HEK293 (cell line): Measurements from ENCODE around the gene ZC3H4.

ENCODE experiments used
- EGR2 ChIP-seq: fragments of 450-650 bp; formaldehyde crosslinking; IDR thresholded peaks from 2 replicates; pipeline ENCODE4 v1.5.1; 2016; ENCODE audit warnings: low read depth, missing biosample characterization, missing genetic modification characterization
- HIC1 ChIP-seq: fragments of 450-650 bp; formaldehyde crosslinking; IDR thresholded peaks from 2 replicates; pipeline ENCODE4 v1.5.1; 2016; ENCODE audit warnings: missing biosample characterization, missing genetic modification characterization
- MYNN ChIP-seq: fragments of 450-650 bp; formaldehyde crosslinking; IDR thresholded peaks from 2 replicates; pipeline ENCODE4 v1.5.1; 2016; ENCODE audit warnings: missing biosample characterization, missing genetic modification characterization, borderline replicate concordance
- OSR2 ChIP-seq: fragments of 450-650 bp; formaldehyde crosslinking; IDR thresholded peaks from 2 replicates; pipeline ENCODE4 v1.5.1; 2016; ENCODE audit warnings: missing biosample characterization, missing genetic modification characterization
- PRDM1 ChIP-seq: fragments of 450-650 bp; formaldehyde crosslinking; IDR thresholded peaks from 2 replicates; pipeline ENCODE4; 2016; ENCODE audit warnings: missing biosample characterization, missing genetic modification characterization
- SP2 ChIP-seq: fragments of 450-650 bp; formaldehyde crosslinking; IDR thresholded peaks from 2 replicates; pipeline ENCODE4 v1.5.1; 2016; ENCODE audit warnings: missing biosample characterization, missing genetic modification characterization
- SP7 ChIP-seq: fragments of 450-650 bp; formaldehyde crosslinking; IDR thresholded peaks from 2 replicates; pipeline ENCODE4 v1.5.1; 2016; ENCODE audit warnings: missing biosample characterization, missing genetic modification characterization
- TCF7L2 ChIP-seq: IDR thresholded peaks from 2 replicates; pipeline ENCODE4 v1.6.1; 2011; ENCODE audit warnings: low read depth, mild to moderate bottlenecking, inconsistent platforms, low read length, moderate library complexity, borderline replicate concordance
- ZFP3 ChIP-seq: fragments of 450-650 bp; formaldehyde crosslinking; IDR thresholded peaks from 2 replicates; pipeline ENCODE4 v1.5.1; 2016; ENCODE audit warnings: low read depth, missing biosample characterization, missing genetic modification characterization
- ZFP37 ChIP-seq: fragments of 450-650 bp; formaldehyde crosslinking; IDR thresholded peaks from 2 replicates; pipeline ENCODE4 v1.5.1; 2016; ENCODE audit warnings: missing biosample characterization, missing genetic modification characterization
- ZNF114 ChIP-seq: fragments of 450-650 bp; formaldehyde crosslinking; IDR thresholded peaks from 2 replicates; pipeline ENCODE4 v1.5.0; 2017; ENCODE audit warnings: missing biosample characterization, missing genetic modification characterization
- ZNF133 ChIP-seq: fragments of 450-650 bp; formaldehyde crosslinking; IDR thresholded peaks from 2 replicates; pipeline ENCODE4 v1.5.1; 2016; ENCODE audit warnings: missing biosample characterization, missing genetic modification characterization
- ZNF138 ChIP-seq: fragments of 450-650 bp; formaldehyde crosslinking; IDR thresholded peaks from 2 replicates; pipeline ENCODE4 v1.5.1; 2016; ENCODE audit warnings: missing biosample characterization, missing genetic modification characterization, borderline replicate concordance
- ZNF155 ChIP-seq: fragments of 450-650 bp; formaldehyde crosslinking; IDR thresholded peaks from 2 replicates; pipeline ENCODE4 v1.5.1; 2016; ENCODE audit warnings: missing biosample characterization, missing genetic modification characterization
- ZNF211 ChIP-seq: fragments of 450-650 bp; formaldehyde crosslinking; IDR thresholded peaks from 2 replicates; pipeline ENCODE4 v1.5.1; 2016; ENCODE audit warnings: low read depth, missing biosample characterization, missing genetic modification characterization
- ZNF292 ChIP-seq: fragments of 450-650 bp; formaldehyde crosslinking; IDR thresholded peaks from 2 replicates; pipeline ENCODE4 v1.5.1; 2016; ENCODE audit warnings: low read depth, missing biosample characterization, missing genetic modification characterization, borderline replicate concordance
- ZNF341 ChIP-seq: fragments of 450-650 bp; formaldehyde crosslinking; IDR thresholded peaks from 2 replicates; pipeline ENCODE4; 2016; ENCODE audit warnings: low read depth, missing biosample characterization, missing genetic modification characterization
- ZNF423 ChIP-seq: fragments of 450-650 bp; formaldehyde crosslinking; IDR thresholded peaks from 2 replicates; pipeline ENCODE4 v1.5.1; 2016; ENCODE audit warnings: missing biosample characterization, missing genetic modification characterization
- ZNF426 ChIP-seq: fragments of 450-650 bp; formaldehyde crosslinking; IDR thresholded peaks from 2 replicates; pipeline ENCODE4 v1.5.1; 2017; ENCODE audit warnings: missing biosample characterization, missing genetic modification characterization, mild to moderate bottlenecking, inconsistent platforms, moderate library complexity
- ZNF48 ChIP-seq: fragments of 450-650 bp; formaldehyde crosslinking; IDR thresholded peaks from 2 replicates; pipeline ENCODE4 v1.5.1; 2016; ENCODE audit warnings: missing biosample characterization, missing genetic modification characterization
- ZNF501 ChIP-seq: fragments of 450-650 bp; formaldehyde crosslinking; IDR thresholded peaks from 2 replicates; pipeline ENCODE4 v1.5.1; 2016; ENCODE audit warnings: missing biosample characterization, missing genetic modification characterization
- ZNF510 ChIP-seq: fragments of 450-650 bp; formaldehyde crosslinking; IDR thresholded peaks from 2 replicates; pipeline ENCODE4 v1.5.1; 2018; ENCODE audit warnings: mild to moderate bottlenecking, missing genetic modification characterization, missing biosample characterization; ENCODE audit not compliant: insufficient replicate concordance
- ZNF530 ChIP-seq: fragments of 450-650 bp; formaldehyde crosslinking; IDR thresholded peaks from 2 replicates; pipeline ENCODE4 v1.5.1; 2016; ENCODE audit warnings: low read depth, missing biosample characterization, missing genetic modification characterization
- ZNF610 ChIP-seq: fragments of 450-650 bp; formaldehyde crosslinking; IDR thresholded peaks from 2 replicates; pipeline ENCODE4 v1.5.1; 2016; ENCODE audit warnings: missing biosample characterization, missing genetic modification characterization, borderline replicate concordance
- ZNF629 ChIP-seq: fragments of 450-650 bp; formaldehyde crosslinking; IDR thresholded peaks from 2 replicates; pipeline ENCODE4 v1.5.1; 2017; ENCODE audit warnings: missing biosample characterization, missing genetic modification characterization
- ZNF660 ChIP-seq: fragments of 450-650 bp; IDR thresholded peaks from 2 replicates; pipeline ENCODE4 v1.5.1; 2018; ENCODE audit warnings: missing biosample characterization, mild to moderate bottlenecking, missing genetic modification characterization
- ZNF664 ChIP-seq: fragments of 450-650 bp; formaldehyde crosslinking; IDR thresholded peaks from 2 replicates; pipeline ENCODE4 v1.5.1; 2016; ENCODE audit warnings: missing biosample characterization, missing genetic modification characterization
- ZNF747 ChIP-seq: fragments of 450-650 bp; formaldehyde crosslinking; IDR thresholded peaks from 2 replicates; pipeline ENCODE4 v1.5.1; 2016; ENCODE audit warnings: missing biosample characterization, missing genetic modification characterization
- ZNF785 ChIP-seq: fragments of 450-650 bp; formaldehyde crosslinking; IDR thresholded peaks from 2 replicates; pipeline ENCODE4 v1.5.1; 2016; ENCODE audit warnings: missing biosample characterization, missing genetic modification characterization
- ZNF791 ChIP-seq: fragments of 450-650 bp; formaldehyde crosslinking; IDR thresholded peaks from 2 replicates; pipeline ENCODE4 v1.5.1; 2016; ENCODE audit warnings: missing biosample characterization, missing genetic modification characterization
- ZSCAN30 ChIP-seq: fragments of 450-650 bp; IDR thresholded peaks from 2 replicates; pipeline ENCODE4 v1.5.1; 2018; ENCODE audit warnings: missing biosample characterization, mild to moderate bottlenecking, missing genetic modification characterization, moderate library complexity
- TF ChIP-seq, protein P1 (sequence below): IDR thresholded peaks from 2 replicates; pipeline ENCODE4 v1.6.1; 2011; ENCODE audit warnings: mild to moderate bottlenecking, low read depth, low read length, borderline replicate concordance
- TF ChIP-seq, protein P2 (sequence below): fragments of 450-650 bp; formaldehyde crosslinking; IDR thresholded peaks from 2 replicates; pipeline ENCODE4 v1.5.1; 2016; ENCODE audit warnings: missing biosample characterization, missing genetic modification characterization

Gene ZC3H4

GRCh38 chr19:47112166-47112996 lies 1.2 kb downstream of the ZC3H4 start (continued):
- TF ChIP-seq ZNF341 (tag by site-specific recombination) (no peak), EGR2 (tag by site-specific recombination) (peak; percentile 98), ZNF629 (no peak; the same call in 1 of the 2 replicates), ZSCAN30 (0 out of 2 replicates have a peak, but pooled peaks have one; percentile 32), ZNF292 (no peak), ZNF510 (tag by site-specific recombination) (no peak), ZNF501 (peak; percentile 52; the same call in 1 of the 2 replicates), PRDM1 (tag by site-specific recombination) (peak; percentile 98), ZFP37 (tag by site-specific recombination) (peak; percentile 97), ZNF133 (no peak), OSR2 (tag by site-specific recombination) (no peak), ZNF114 (tag by site-specific recombination) (no peak), SP2 (tag by site-specific recombination) (peak; percentile 67), MYNN (tag by site-specific recombination) (no peak), ZNF610 (tag by site-specific recombination) (peak; percentile 77), ZNF660 (no peak; the same call in none of the 2 replicates), ZNF426 (tag by site-specific recombination) (no peak), HIC1 (tag by site-specific recombination) (no peak; the same call in 1 of the 2 replicates), ZNF791 (no peak), ZNF155 (no peak), ZNF48 (tag by site-specific recombination) (no peak), ZFP3 (no peak), ZNF664 (tag by site-specific recombination) (no peak; the same call in 1 of the 2 replicates), ZNF785 (peak; percentile 94), ZNF747 (no peak), TCF7L2 (no peak), ZNF138 (tag by site-specific recombination) (0 out of 2 replicates have a peak, but pooled peaks have one; percentile 59), SP7 (tag by site-specific recombination) (peak; percentile 19), ZNF423 (tag by site-specific recombination) (peak; percentile 91), ZNF530 (tag by site-specific recombination) (no peak), ZNF211 (tag by site-specific recombination) (no peak)
- TF ChIP-seq, protein P1, sequence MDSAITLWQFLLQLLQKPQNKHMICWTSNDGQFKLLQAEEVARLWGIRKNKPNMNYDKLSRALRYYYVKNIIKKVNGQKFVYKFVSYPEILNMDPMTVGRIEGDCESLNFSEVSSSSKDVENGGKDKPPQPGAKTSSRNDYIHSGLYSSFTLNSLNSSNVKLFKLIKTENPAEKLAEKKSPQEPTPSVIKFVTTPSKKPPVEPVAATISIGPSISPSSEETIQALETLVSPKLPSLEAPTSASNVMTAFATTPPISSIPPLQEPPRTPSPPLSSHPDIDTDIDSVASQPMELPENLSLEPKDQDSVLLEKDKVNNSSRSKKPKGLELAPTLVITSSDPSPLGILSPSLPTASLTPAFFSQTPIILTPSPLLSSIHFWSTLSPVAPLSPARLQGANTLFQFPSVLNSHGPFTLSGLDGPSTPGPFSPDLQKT = no peak
- TF ChIP-seq, protein P2, sequence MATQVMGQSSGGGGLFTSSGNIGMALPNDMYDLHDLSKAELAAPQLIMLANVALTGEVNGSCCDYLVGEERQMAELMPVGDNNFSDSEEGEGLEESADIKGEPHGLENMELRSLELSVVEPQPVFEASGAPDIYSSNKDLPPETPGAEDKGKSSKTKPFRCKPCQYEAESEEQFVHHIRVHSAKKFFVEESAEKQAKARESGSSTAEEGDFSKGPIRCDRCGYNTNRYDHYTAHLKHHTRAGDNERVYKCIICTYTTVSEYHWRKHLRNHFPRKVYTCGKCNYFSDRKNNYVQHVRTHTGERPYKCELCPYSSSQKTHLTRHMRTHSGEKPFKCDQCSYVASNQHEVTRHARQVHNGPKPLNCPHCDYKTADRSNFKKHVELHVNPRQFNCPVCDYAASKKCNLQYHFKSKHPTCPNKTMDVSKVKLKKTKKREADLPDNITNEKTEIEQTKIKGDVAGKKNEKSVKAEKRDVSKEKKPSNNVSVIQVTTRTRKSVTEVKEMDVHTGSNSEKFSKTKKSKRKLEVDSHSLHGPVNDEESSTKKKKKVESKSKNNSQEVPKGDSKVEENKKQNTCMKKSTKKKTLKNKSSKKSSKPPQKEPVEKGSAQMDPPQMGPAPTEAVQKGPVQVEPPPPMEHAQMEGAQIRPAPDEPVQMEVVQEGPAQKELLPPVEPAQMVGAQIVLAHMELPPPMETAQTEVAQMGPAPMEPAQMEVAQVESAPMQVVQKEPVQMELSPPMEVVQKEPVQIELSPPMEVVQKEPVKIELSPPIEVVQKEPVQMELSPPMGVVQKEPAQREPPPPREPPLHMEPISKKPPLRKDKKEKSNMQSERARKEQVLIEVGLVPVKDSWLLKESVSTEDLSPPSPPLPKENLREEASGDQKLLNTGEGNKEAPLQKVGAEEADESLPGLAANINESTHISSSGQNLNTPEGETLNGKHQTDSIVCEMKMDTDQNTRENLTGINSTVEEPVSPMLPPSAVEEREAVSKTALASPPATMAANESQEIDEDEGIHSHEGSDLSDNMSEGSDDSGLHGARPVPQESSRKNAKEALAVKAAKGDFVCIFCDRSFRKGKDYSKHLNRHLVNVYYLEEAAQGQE = no peak
